Tibial nerve (tissue), 4 donors: ENCODE measurements around the gene MPP2. TPM values are rescaled to one million over a fixed set of nuclear protein-coding genes. Genes with fewer than 3 reads are reported as not detected.

Experiments used
- DNase-seq, 2 donors: peaks; one replicate each; pipeline ENCODE4 v3.0.0-alpha.2; 2019; ENCODE audit warnings: low spot score in 2 of 2
- H3K27ac ChIP-seq, 4 donors: fragments of 200-600 bp; sonication (generic) in 3 of 4; one replicate each; pipeline ENCODE4 v1.5.1; 2017 to 2019; ENCODE audit warnings: mild to moderate bottlenecking in 1 of 4
- H3K27me3 ChIP-seq, 2 donors: fragments of 200-600 bp; sonication (generic) in 1 of 2; one replicate each; pipeline versions ENCODE4 v1.5.1 to v1.6.0; 2017 to 2019
- H3K36me3 ChIP-seq, 3 donors: fragments of 200-600 bp; sonication (generic); one replicate each; pipeline ENCODE4 v1.5.1; 2018 to 2019
- H3K4me1 ChIP-seq, 4 donors: fragments of 200-600 bp; sonication (generic) in 3 of 4; one replicate each; pipeline ENCODE4 v1.5.1; 2017 to 2019
- H3K4me3 ChIP-seq, 4 donors: fragments of 200-600 bp; sonication (generic) in 3 of 4; one replicate each; pipeline ENCODE4 v1.5.1; 2017 to 2019; ENCODE audit warnings: mild to moderate bottlenecking in 1 of 4, moderate library complexity in 1 of 4
- H3K9me3 ChIP-seq, 4 donors: fragments of 200-600 bp; sonication (generic) in 3 of 4; one replicate each; pipeline ENCODE4 v1.5.1; 2017 to 2019
- EP300 ChIP-seq, 2 donors: sonication (generic); formaldehyde crosslinking; IDR thresholded peaks; one replicate each; pipeline ENCODE4 v1.6.1; 2017; ENCODE audit warnings: antibody characterized with exemption in 2 of 2, mild to moderate bottlenecking in 1 of 2
- POLR2A ChIP-seq, 2 donors: fragments of 450-650 bp; IDR thresholded peaks; one replicate each; pipeline ENCODE4 v1.6.1; 2017; ENCODE audit warnings: antibody characterized with exemption in 2 of 2, mild to moderate bottlenecking in 2 of 2, moderate library complexity in 2 of 2
- WGBS, 2 donors: methylation state at CpG; one replicate each; pipeline ENCODE4 v1.1.5; 2018; 5-methylcytosine and 5-hydroxymethylcytosine counted together
- total RNA-seq, 4 donors: library from RNA; depleted of rRNA; stranded (reverse); fragments of >200 nt; gene quantifications; one replicate each; pipeline ENCODE4 v1.1.0, GENCODE V29; 2016
- TF ChIP-seq, protein P1 (sequence below), 5 experiments: fragments of 200-600 bp in 3 of 5; fragments of 450-650 bp in 2 of 5; sonication (generic) in 3 of 5; IDR thresholded peaks; one replicate each; pipeline ENCODE4 v1.5.1; 2016 to 2019; ENCODE audit warnings: antibody characterized with exemption in 5 of 5, mild to moderate bottlenecking in 3 of 5, moderate library complexity in 2 of 5

Gene MPP2
- total RNA-seq, 4 donors from 2014 or later: 4.2 to 22.9 (median 9.3) TPM

GRCh38 chr17:43890240-43890639 lies 17.1 kb downstream of the MPP2 start:
- H3K36me3 ChIP-seq: peaks cover 0 to 4% (median 0%) of the 10 kb centered on the region in 3 donors
- WGBS, 2 donors: 86 to 96% methylated on average over 1 of the region's 1 CpG

GRCh38 chr17:43888548-43888947 lies 18.8 kb downstream of the MPP2 start:
- 78 to 79% methylated on average over 4 of the region's 4 CpGs for WGBS, 2 donors
- Histone ChIP-seq H3K36me3 (peaks cover 0 to 2% (median 0%) of the 10 kb centered on the region in 3 donors), H3K4me1 (no peaks in the 10 kb centered on the region), H3K27ac (no peak overlapping the region), H3K9me3 (no peaks in the 10 kb centered on the region), H3K27me3 (no peaks in the 10 kb centered on the region), H3K4me3 (no peak overlapping the region)
- TF ChIP-seq, protein P1, sequence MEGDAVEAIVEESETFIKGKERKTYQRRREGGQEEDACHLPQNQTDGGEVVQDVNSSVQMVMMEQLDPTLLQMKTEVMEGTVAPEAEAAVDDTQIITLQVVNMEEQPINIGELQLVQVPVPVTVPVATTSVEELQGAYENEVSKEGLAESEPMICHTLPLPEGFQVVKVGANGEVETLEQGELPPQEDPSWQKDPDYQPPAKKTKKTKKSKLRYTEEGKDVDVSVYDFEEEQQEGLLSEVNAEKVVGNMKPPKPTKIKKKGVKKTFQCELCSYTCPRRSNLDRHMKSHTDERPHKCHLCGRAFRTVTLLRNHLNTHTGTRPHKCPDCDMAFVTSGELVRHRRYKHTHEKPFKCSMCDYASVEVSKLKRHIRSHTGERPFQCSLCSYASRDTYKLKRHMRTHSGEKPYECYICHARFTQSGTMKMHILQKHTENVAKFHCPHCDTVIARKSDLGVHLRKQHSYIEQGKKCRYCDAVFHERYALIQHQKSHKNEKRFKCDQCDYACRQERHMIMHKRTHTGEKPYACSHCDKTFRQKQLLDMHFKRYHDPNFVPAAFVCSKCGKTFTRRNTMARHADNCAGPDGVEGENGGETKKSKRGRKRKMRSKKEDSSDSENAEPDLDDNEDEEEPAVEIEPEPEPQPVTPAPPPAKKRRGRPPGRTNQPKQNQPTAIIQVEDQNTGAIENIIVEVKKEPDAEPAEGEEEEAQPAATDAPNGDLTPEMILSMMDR (IDR thresholded peaks at IDR 0.05): no peak
- no peak for TF ChIP-seq EP300 (IDR thresholded peaks at IDR 0.05)
- TF ChIP-seq POLR2A (IDR thresholded peaks at IDR 0.05): no peak
- DNase-seq: no peak

More at GRCh38 chr17:43890240-43890639, 17.1 kb downstream of the MPP2 start:
- TF ChIP-seq POLR2A (IDR thresholded peaks at IDR 0.05) (no peak), EP300 (IDR thresholded peaks at IDR 0.05) (no peak)
- TF ChIP-seq, protein P1 (IDR thresholded peaks at IDR 0.05): no peak
- H3K27me3 ChIP-seq: no peaks in the 10 kb centered on the region
- H3K27ac ChIP-seq: no peak overlapping the region
- H3K4me1 ChIP-seq: no peaks in the 10 kb centered on the region
- DNase-seq: no peak
- no peaks in the 10 kb centered on the region for H3K9me3 ChIP-seq
- no peak overlapping the region for H3K4me3 ChIP-seq

DNA sequence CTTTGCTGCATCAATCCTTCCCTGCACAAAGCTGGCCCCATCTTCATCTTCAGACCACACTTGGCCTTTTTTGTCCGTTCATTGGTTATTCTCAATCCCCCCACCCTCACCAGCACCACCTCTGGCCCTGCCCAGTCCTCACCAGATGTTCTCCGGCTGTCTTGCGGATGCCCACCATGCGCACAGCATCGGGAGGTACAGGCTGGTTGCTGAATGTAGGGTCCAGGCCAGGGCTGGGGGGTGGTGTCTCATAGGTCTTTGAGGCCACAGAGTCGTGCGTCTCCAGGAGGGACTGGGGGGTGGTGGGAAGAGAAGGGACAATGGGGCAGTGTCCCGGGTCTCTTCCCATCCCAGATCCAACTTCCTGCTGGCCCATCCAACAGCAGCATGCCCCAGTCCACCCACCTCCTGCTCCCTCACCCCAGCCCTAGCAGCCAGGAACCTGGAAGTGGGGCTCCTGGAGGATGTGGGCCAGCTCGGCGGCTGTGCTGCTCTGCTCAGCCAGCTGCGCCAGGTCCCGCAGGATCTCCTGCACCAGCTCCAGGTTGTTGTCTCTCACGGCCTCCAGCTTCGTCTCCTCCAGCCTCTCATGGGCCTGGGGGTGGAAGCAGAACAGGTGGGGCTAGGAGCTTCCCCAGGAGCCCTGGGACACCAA lies 24.4 kb downstream of the MPP2 start:
- TF ChIP-seq POLR2A (IDR thresholded peaks at IDR 0.05) (no peak), EP300 (IDR thresholded peaks at IDR 0.05) (no peak)
- TF ChIP-seq, protein P1 (IDR thresholded peaks at IDR 0.05): no peak
- 79 to 88% methylated on average over 14 of the region's 14 CpGs for WGBS, 2 donors
- H3K4me1 ChIP-seq: no peaks in the 10 kb centered on the region
- no peaks in the 10 kb centered on the region for H3K27me3 ChIP-seq
- no peak overlapping the region for H3K4me3 ChIP-seq
- H3K9me3 ChIP-seq: no peaks in the 10 kb centered on the region
- DNase-seq: no peak
- H3K27ac ChIP-seq: no peak overlapping the region
- peaks cover 0 to 21% (median 0%) of the 10 kb centered on the region in 3 donors for H3K36me3 ChIP-seq

GRCh38 chr17:43881758-43882505 lies 25.4 kb downstream of the MPP2 start:
- TF ChIP-seq EP300 (IDR thresholded peaks at IDR 0.05): no peak
- TF ChIP-seq POLR2A (IDR thresholded peaks at IDR 0.05): no peak
- TF ChIP-seq, protein P1 (IDR thresholded peaks at IDR 0.05): no peak

GRCh38 chr17:43881181-43881580 lies 26.2 kb downstream of the MPP2 start:
- TF ChIP-seq EP300 (IDR thresholded peaks at IDR 0.05) (no peak), POLR2A (IDR thresholded peaks at IDR 0.05) (no peak)
- TF ChIP-seq, protein P1 (IDR thresholded peaks at IDR 0.05): no peak
- no peaks in the 10 kb centered on the region for H3K27me3 ChIP-seq
- H3K36me3 ChIP-seq: peaks cover 0 to 21% (median 0%) of the 10 kb centered on the region in 3 donors
- no peaks in the 10 kb centered on the region for H3K4me1 ChIP-seq
- H3K4me3 ChIP-seq: no peak overlapping the region
- no peak overlapping the region for H3K27ac ChIP-seq
- 89 to 94% methylated on average over 10 to 12 of the region's 12 CpGs for WGBS, 2 donors
- no peak for DNase-seq
- H3K9me3 ChIP-seq: no peaks in the 10 kb centered on the region

More at GRCh38 chr17:43881758-43882505, 25.4 kb downstream of the MPP2 start:
- DNase-seq: no peak
- Histone ChIP-seq H3K36me3 (peaks cover 0 to 21% (median 0%) of the 10 kb centered on the region in 3 donors), H3K27me3 (no peaks in the 10 kb centered on the region), H3K4me3 (no peak overlapping the region), H3K9me3 (no peaks in the 10 kb centered on the region), H3K4me1 (no peaks in the 10 kb centered on the region), H3K27ac (no peak overlapping the region)
- 87 to 90% methylated on average over 21 to 24 of the region's 27 CpGs for WGBS, 2 donors
